Esophagus mucosa (tissue), 1 donor: Measurements from ENCODE around the gene TOP1. TPM values are rescaled to one million over a fixed set of nuclear protein-coding genes. Genes with fewer than 3 reads are reported as not detected.

Experiments
- ATAC-seq: fragments of 200-7000 bp; cut with Tn5 transposase; one replicate; pipeline ENCODE4 v1.9.1; 2020
- total RNA-seq: library from RNA; stranded (reverse); gene quantifications from one replicate; pipeline ENCODE4 v1.2.4, GENCODE V29; 2023
- donor health status: DM: yes; HTN: yes; CAD: no.

Gene TOP1
- total RNA-seq, 1 donor from 2014 or later: 36.6 TPM

DNA sequence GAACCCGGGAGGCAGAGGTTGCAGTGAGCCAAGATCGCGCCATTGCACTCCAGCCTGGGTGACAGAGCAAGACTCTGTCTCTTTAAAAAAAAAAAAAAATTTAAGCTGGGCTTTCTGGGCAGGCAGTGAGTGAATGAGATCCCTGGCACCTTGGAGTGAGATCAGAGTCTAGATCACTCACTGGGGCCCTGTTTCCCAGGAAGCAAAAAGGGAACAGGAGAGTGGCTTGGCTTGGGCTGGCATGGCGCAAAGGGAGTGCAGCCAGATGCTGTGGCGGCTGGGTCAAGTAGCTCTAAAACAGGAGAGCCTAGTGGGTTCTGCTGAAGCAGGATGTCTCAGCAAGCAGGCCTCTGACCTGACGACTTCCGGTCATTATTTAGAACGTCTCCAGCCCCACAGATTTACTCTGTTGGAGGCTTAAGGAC is 119.2 kb downstream of the TOP1 start:
- no peak for ATAC-seq

DNA sequence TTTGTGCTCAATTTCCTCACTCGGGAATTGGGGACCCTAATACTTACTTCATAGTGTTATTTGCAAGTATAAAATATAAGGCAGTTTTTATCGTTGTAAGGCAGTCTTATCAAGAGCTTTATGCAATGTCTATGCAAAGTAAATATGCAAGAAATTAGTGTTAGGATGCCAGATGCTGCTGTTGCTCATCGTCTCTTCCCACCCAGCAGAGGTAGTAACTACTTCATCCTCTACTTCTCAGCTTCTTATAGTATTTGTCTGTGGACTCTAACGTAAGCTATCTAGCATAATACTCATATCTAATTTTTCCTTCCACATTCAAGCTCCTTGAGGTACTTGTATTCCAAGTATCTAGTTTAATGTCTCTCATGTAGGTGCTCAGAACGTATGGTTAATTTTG is 120.3 kb downstream of the TOP1 start:
- no peak for ATAC-seq

DNA sequence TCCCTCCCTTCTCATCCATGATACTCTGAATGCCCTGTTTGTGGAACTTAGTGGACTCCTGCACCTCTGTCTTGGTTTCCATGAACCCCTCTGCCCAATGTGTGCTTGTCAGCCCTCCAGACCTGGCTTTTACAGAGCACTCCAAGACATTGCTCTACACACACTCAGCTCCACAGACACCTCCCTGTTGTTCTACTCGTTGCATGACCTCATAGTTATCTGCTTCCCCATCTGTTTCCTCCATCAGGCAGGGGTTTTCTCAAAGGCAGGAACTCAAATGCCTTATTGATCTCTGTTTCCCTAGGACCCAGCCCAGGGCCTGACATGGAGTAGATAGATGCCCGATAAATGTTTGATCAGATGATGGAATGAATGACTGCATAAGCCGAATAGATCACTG is 122.0 kb downstream of the TOP1 start:
- no peak for ATAC-seq

DNA sequence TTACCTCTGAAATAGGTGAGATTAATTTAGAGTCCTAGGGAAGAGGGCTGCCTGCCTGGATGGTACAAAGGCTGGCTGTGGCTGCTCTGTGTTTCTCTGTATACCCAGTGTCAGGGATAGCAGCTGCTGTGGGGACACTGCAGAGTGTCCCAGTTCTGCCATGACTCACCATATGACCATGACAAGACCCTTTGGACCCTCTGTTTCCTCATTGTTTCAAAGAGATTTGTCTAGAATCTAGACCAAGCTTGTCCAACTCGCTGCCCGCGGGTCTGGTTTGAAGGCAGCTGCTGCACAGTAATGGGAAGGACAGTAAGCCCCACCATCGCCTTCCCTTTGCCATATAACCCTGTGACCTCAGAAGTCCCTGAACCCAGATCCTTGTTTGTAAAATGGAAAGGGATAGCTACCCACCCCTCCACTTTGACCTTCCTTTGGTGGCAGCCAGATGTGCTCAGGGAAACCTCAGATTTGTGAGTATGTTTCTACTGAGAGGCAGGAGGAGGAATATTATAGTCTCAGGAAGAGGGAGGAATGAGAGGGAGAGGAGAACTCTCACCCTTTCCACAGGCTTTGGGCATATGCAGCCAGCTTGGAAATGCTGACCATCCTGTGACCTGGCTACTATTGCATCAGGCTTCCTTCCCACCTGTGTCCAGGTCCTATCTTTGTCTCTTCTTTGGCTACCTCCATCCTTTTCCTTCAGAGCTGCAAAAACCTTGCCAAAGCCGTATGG is 122.7 kb downstream of the TOP1 start:
- no peak for ATAC-seq

DNA sequence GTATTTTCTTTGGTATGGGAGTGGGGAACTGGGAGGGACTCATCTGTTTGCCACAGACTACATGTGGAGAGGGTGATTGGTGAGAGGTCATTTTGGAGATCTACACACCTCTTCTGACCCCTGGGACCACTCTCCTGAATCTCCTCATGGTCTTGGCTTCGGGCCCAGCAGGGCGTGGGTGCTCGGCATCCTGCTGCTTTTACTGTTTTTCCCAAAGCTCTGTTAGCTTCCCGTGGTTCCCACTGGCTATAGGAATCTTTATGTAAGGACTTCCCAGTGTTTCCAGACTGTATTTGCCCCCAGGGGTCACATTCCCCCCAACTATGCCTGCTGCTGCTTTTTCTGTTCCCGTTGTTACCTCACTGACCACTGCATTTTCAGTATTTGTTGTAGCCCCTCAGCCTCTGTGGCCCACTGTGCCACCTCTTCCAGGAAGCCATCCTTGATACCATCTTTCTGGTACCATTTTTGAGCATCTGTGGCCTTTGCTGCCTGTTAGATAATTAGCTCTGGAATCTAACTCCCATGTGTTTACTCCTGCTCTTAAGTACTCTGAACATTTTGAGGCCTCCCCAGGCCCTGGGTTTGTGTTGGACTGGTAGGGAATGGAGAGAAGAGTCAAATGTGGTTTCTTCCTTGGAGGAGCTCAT is 123.6 kb downstream of the TOP1 start:
- no peak for ATAC-seq

DNA sequence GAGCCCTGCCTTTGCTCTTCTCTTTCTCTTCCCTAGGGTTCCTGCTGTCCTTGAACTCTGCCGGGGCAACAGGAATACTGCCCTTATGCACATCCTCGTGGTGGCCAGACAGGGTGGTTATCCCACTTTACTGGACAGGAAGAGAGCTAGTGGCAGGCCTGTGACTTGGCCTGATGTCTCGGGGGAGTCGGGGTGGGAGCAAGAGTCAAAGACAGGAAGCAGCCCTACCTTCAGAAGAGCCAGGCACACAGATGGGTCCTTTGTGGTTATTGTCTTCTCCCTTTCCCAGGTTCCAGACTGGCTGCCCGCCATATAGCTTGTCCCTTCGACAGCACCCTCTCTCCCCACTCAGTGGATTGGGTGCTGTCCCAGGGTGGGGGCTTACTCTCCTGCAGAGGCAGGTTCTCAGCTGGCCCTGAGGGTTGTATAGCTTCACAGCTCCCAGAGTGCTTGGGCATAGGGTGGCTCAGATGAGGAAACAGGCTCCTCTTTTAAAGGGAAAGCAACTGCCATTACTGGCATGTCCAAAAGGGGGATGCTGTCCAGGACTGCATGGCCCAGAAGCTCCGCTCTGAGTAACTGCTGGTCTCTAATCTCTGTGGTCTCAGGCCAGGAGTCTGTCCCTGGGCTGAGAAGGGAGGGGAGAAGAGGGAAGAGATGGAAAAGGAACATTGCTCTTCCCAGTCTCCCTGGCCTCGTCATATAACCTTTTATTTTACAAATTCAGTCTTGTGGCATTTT is 126.0 kb downstream of the TOP1 start:
- no peak for ATAC-seq

DNA sequence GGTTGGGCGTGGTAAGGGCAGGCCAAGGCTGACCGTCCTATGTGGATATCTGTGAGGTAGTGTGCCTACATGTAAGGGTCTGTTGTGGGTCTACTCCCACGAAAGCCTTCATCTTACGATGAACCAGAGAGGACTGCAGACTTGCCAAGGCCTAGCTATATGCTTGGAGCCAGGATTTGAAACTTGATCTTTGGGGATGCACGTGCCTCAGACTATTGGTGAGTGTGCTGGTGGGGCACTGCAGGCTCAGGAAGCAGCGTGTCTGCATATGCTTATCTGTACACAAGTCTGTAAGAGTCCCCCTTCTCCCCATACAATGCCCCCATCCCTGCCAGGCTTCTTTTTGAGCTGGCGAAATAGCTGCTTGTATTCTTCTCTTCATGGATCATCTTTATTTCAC is 126.6 kb downstream of the TOP1 start:
- no peak for ATAC-seq

DNA sequence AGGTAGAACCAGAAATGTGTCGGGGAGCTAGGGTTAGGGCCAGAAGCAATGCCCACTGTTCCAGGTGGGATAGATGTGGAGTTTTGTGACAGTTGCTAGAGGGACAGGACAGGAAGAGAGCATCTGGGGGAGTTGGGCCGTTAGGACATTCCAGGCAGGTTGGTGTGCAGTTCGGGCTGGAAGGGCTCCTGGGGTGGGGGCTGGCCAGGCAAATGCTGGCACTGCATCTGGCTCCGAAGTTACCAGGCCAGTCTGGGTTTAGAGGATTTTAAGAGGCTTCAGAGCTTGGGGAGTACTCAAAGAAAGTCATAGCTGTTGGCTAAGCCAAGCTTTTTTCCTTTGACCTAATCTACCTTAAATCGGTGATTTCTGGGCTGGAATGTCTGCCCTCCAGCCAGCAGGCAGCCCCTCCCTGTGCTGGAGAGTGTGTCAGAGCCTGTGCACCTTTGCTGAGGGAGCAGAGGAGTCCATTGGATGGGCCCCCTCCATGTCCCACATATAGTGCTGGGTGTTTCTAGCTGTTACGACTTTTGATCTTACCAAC is 129.5 kb downstream of the TOP1 start:
- no peak for ATAC-seq

DNA sequence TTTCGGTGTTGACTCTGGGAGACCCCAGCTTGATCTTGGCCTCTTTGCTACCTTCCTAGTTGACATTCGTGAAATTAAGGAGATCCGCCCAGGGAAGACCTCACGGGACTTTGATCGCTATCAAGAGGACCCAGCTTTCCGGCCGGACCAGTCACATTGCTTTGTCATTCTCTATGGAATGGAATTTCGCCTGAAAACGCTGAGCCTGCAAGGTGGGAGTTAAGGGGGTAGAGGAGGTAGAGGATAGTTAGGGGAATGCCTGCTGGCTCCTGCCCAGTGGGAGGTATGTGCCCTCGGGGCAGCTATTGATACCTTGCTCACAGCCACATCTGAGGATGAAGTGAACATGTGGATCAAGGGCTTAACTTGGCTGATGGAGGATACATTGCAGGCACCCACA is 130.9 kb downstream of the TOP1 start:
- no peak for ATAC-seq

DNA sequence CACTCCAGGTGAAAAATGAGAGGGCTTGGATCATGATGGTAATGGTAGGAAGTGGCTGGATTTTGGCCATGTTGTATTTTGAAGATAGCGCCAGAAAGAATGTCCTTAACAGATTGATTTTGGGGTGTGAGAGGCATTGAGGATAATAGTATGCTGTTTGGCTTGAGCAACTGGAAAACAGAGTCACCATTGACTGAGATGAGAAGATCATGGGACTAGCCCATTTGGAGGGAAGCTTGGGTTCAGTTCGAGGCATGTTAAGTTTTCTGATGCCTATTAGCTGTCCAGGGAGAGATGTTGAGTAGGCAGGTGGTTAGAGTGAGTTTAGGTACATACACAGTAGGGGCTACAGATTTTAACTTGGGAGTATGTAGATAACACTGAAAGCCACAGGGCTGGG is 132.1 kb downstream of the TOP1 start:
- ATAC-seq: no peak

DNA sequence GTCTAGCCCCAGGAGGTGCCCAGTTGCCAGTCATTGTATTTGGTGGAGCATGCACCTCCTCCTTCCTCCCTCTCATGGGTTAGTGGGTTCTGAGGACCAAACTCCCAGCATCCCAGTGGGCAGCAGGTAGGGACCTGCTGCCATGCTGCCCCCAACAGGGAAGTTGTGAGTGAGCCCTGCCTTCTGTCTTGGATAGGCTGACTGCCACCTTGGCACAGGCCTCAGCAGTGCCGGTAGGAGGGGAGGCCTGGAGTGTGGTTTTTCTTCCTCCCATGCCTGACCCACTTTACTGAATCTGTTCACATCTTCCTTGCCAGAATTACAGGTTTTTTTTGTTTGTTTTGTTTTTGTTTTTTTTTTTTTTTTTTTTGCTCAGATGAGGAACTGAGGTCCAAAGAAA is 133.3 kb downstream of the TOP1 start:
- no peak for ATAC-seq

DNA sequence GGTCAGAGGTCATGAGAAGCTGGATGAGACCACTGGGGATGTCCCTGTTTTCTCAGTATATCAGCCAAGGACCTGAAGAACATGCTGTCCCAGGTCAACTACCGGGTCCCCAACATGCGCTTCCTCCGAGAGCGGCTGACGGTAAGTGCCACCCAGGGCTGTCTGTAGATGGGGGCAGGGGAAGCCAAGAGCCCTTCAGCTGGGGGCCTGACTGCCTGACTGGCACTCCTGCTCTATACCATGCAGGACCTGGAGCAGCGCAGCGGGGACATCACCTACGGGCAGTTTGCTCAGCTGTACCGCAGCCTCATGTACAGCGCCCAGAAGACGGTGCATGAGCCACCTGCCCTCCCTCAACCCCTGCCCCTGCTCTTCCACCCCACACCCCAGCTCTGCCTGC is 133.8 kb downstream of the TOP1 start:
- ATAC-seq: no peak

DNA sequence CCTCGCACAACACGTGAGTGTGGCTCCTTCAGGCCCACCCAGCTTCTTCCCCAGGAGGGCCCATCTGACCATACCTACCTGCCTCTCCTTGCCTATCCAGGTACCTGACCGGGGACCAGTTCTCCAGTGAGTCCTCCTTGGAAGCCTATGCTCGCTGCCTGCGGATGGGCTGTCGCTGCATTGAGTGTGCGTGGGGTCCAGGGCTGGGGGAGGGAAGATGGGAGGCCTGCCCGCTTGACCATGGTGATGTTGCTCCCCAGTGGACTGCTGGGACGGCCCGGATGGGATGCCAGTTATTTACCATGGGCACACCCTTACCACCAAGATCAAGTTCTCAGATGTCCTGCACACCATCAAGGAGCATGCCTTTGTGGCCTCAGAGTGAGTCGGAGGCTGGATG is 135.2 kb downstream of the TOP1 start:
- no peak for ATAC-seq

DNA sequence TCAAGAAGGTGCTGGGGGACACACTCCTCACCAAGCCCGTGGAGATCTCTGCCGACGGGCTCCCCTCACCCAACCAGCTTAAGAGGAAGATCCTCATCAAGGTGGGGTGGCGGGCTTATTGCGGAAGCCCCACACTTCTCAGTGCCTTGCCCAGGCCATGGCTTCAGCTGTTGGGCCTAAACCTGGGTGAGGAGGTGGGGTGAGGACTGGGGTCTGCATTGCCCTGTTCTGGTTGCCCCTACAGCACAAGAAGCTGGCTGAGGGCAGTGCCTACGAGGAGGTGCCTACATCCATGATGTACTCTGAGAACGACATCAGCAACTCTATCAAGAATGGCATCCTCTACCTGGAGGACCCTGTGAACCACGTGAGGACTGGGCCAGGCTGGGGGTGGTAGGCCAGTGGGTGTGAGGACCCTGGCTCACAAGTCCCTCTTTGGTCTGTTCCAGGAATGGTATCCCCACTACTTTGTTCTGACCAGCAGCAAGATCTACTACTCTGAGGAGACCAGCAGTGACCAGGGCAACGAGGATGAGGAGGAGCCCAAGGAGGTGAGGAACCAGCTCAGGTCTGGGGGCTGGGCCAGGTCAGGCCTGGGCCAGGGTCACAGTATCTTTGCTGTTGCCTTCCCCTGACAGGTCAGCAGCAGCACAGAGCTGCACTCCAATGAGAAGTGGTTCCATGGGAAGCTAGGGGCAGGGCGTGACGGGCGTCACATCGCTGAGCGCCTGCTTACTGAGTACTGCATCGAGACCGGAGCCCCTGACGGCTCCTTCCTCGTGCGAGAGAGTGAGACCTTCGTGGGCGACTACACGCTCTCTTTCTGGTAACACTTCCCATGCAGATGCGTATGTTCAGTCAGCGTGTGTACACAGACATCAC is 136.6 kb downstream of the TOP1 start:
- no peak for ATAC-seq

DNA sequence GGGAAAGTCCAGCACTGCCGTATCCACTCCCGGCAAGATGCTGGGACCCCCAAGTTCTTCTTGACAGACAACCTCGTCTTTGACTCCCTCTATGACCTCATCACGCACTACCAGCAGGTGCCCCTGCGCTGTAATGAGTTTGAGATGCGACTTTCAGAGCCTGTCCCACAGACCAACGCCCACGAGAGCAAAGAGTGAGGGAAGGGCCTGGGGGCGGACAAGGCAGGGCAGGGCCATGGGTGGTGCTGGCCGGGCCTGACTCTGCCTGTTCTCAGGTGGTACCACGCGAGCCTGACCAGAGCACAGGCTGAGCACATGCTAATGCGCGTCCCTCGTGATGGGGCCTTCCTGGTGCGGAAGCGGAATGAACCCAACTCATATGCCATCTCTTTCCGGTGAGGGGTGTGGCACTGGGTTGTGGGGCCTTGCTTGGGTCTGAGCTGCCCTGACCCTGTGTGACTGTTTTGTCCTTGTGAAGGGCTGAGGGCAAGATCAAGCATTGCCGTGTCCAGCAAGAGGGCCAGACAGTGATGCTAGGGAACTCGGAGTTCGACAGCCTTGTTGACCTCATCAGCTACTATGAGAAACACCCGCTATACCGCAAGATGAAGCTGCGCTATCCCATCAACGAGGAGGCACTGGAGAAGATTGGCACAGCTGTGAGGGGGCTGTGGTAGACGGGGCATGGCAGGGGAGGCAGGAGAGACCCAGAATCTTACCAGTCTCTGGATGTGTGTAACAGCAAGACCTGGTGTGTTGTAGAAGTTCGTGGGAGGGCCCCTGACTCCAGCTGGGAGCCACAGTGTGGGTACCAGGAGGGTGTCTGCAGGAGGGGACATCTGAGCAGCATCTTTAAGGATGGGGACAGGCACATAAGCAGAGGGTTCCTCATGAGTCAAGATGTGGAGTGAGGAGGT is 137.8 kb downstream of the TOP1 start:
- ATAC-seq: no peak

DNA sequence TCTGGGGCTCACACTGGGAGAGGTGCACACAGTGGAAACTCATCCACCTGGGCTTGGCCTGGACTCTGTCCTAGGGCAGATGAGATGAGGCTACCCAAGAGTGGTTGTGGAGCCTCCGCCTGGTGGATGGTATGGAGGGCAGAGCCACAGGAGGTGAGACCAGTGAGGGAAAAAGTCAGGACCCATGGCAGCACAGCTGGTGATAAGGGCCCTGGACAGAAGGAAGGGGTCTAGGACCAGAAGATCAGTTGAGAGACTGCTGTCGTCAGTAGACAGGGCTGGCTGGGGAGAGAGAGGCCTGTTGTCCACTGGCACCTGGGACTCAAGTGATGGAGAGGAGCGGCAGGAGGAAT is 138.5 kb downstream of the TOP1 start:
- no peak for ATAC-seq

DNA sequence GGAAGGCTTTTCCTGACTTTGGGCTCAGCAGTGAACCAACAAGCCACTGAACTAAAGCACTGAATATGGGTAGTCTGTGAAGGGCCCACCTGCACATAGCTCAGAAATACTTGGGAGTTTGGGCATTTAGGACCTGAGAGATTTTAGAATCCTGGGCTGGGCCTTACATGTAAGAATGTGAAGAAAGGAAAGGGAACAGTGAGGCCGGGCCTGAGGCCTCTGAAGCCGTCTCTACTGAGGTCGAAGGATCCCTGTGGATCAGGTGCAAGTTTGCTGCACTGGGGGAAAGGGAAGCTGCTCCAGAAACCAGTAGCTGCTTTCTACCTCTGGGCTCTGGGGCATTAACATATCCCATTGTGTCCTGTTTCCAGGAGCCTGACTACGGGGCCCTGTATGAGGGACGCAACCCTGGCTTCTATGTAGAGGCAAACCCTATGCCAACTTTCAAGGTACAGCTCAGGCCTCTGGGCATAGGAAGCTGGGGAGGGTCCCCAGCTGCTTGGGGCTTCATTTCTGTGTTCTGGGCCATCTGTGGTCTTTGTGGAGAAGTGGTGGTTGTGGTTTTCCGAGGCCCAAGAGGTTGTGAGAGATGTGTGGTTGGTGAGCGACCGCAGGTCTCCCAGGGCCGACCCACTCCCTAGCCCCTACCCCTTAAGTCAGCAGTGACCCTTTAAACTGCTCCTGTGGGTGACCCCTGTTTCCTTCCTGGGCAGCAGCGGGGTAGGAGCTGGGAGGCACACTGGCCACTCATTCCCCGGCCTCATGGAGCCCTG is 139.0 kb downstream of the TOP1 start:
- no peak for ATAC-seq

DNA sequence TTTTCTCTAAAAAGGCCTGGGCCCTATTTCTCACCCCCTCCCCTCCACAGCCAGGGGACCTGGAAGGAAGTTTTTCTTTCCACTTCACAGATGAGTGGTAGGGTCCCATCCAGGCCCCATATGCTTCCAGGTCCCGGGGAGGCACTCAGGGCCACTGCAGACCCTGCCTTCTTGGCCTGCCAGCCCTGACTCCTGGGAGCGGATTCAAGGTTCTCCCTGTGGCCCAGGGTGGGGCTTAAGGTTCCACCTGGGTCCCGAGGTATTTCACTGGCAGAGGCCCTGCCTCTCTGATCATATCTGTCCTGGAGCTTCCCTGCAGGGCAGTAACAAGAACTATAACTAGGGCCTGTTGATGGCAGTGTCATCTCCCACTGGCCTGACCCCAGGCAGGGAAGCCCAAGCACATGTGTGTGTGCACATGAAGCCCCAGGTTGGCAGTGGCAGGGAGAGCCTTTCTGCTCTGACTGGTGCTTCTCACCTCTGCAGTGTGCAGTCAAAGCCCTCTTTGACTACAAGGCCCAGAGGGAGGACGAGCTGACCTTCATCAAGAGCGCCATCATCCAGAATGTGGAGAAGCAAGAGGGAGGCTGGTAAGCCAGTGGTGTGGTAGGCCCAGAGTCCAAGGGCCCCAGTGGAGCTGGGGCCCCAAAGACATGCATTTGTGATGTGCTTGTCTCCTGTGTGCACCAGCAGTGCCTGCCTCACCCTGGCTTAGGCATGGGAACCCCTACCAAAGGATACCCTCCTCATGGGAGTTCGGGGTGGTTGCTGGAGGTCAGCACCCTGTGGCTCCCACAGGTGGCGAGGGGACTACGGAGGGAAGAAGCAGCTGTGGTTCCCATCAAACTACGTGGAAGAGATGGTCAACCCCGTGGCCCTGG is 139.9 kb downstream of the TOP1 start:
- no peak for ATAC-seq

DNA sequence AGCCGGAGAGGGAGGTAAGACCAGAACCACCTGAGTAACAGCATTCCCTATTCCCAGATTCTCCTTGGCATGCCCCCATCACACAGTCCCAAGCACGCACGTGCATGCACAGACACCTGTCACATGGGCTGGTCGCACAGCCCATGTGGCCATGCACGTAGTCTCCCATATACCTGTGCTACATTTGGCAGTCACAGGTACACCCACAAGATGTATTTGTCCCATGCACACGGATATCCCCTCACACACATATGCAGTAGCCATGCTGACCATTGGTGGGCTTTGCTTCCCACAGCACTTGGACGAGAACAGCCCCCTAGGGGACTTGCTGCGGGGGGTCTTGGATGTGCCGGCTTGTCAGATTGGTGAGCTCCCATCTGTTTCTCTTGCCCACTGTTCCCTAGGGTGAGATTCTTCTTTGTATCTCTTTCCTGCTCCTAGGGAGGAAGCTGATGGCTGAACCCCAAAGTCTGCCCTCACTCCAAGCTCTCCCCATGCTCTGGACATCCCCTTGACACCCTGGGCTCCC is 140.6 kb downstream of the TOP1 start:
- no peak for ATAC-seq
